Endothelial cell of umbilical vein (primary cell): Measurements from ENCODE around the gene SLC26A2.

Source experiments
- CTCF ChIP-seq, 2 donors: IDR thresholded peaks; 1 replicate in 1 of 2; 2 replicates in 1 of 2; pipeline ENCODE4 v1.5.1; 2011; ENCODE audit warnings: low read length in 2 of 2, mild to moderate bottlenecking in 2 of 2, moderate library complexity in 2 of 2, control low read depth in 1 of 2, inconsistent platforms in 1 of 2, low read depth in 1 of 2; ENCODE audit not compliant: insufficient read depth in 1 of 2; ENCODE audit errors: extremely low read depth in 1 of 2
- EZH2 ChIP-seq: IDR thresholded peaks from 2 replicates; pipeline ENCODE4 v1.6.1; 2012; ENCODE audit warnings: borderline replicate concordance, low read depth, mild to moderate bottlenecking, moderate library complexity, low read length, inconsistent platforms; ENCODE audit not compliant: severe bottlenecking
- POLR2AphosphoS5 ChIP-seq: IDR thresholded peaks from 2 replicates; pipeline ENCODE4 v1.6.1; 2012; ENCODE audit warnings: low read depth, mild to moderate bottlenecking, control low read depth, low read length, moderate library complexity; ENCODE audit not compliant: insufficient read depth

- TF ChIP-seq POLR2AphosphoS5, result no peak
- TF ChIP-seq CTCF (IDR thresholded peaks at IDR 0.05; ENCODE audit: extremely low read depth in 1 of 2, insufficient read depth in 1 of 2, low read depth in 1 of 2, low read length in 2 of 2), result no peak
- TF ChIP-seq EZH2, result no peak
Observed at GRCh38 chr5:149953436-149954121, 7.0 kb upstream of the SLC26A2 start.
